SU-DHL-6 (cell line): ENCODE data around the gene ZNF185.

Source experiments
- EZH2phosphoT487 ChIP-seq: fragments of 200-600 bp; sonication (generic), shearing (Covaris generic); conservative IDR thresholded peaks from 2 replicates; pipeline ENCODE4 v1.6.1; 2018; ENCODE audit warnings: mild to moderate bottlenecking, antibody characterized with exemption, low read length, moderate library complexity, mixed read lengths
- TF ChIP-seq, protein P1 (sequence below): fragments of 200-600 bp; sonication (generic); IDR thresholded peaks from one replicate; pipeline ENCODE4 v1.5.1; 2017; ENCODE audit warnings: antibody characterized with exemption, mild to moderate bottlenecking, low read length, moderate library complexity; ENCODE audit not compliant: insufficient read depth, poor library complexity, severe bottlenecking

DNA sequence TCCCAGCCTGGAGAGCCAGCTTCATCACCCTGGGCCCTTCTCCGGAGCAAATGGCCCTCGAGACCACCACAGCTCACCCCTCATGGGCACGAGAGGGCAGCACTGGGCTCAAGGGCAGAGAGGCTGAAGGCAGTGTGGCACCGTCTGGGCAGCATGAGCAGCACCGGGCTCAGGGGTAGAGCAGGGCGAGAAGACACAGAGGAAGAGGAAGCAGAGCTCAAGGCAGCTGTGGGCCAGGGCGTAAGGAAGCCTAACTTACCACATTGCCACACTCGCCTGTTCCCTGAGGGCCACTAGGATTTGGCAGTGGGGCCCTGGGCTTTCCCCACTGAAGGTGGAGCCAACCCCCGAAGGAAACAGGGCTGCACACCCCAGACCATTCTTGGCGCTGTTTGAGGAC is 15.5 kb downstream of the ZNF185 start:
- TF ChIP-seq, protein P1, sequence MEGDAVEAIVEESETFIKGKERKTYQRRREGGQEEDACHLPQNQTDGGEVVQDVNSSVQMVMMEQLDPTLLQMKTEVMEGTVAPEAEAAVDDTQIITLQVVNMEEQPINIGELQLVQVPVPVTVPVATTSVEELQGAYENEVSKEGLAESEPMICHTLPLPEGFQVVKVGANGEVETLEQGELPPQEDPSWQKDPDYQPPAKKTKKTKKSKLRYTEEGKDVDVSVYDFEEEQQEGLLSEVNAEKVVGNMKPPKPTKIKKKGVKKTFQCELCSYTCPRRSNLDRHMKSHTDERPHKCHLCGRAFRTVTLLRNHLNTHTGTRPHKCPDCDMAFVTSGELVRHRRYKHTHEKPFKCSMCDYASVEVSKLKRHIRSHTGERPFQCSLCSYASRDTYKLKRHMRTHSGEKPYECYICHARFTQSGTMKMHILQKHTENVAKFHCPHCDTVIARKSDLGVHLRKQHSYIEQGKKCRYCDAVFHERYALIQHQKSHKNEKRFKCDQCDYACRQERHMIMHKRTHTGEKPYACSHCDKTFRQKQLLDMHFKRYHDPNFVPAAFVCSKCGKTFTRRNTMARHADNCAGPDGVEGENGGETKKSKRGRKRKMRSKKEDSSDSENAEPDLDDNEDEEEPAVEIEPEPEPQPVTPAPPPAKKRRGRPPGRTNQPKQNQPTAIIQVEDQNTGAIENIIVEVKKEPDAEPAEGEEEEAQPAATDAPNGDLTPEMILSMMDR = no peak
- TF ChIP-seq EZH2phosphoT487 = no peak
